K562 (cell line): Measurements from ENCODE around the gene BEST1. TPM values are rescaled to one million over a fixed set of nuclear protein-coding genes. Genes with fewer than 3 reads are reported as not detected.

Source experiments
- ARID4B ChIP-seq: sonication (generic); formaldehyde crosslinking; IDR thresholded peaks from 2 replicates; pipeline ENCODE4 v1.8.0; 2022; ENCODE audit warnings: mild to moderate bottlenecking, missing genetic modification reagents
- GATAD2B ChIP-seq: fragments of 450-650 bp; IDR thresholded peaks from 2 replicates; pipeline ENCODE4 v1.6.1; 2017; ENCODE audit warnings: mild to moderate bottlenecking, borderline replicate concordance
- HLTF ChIP-seq: fragments of 450-650 bp; IDR thresholded peaks from 2 replicates; pipeline ENCODE4 v1.6.1; 2016
- HNRNPLL ChIP-seq: fragments of 200-400 bp; formaldehyde crosslinking; IDR thresholded peaks from 2 replicates; pipeline ENCODE4 v1.6.1; 2017; ENCODE audit warnings: low read length, low read depth, mild to moderate bottlenecking; ENCODE audit not compliant: poor library complexity, severe bottlenecking
- MTA1 ChIP-seq: fragments of 450-650 bp; IDR thresholded peaks from 2 replicates; pipeline ENCODE4 v1.6.1; 2017; ENCODE audit warnings: borderline replicate concordance
- NKRF ChIP-seq: fragments of 450-650 bp; IDR thresholded peaks from 2 replicates; pipeline ENCODE4 v1.6.1; 2016; ENCODE audit warnings: borderline replicate concordance
- PTTG1 ChIP-seq: fragments of 450-650 bp; IDR thresholded peaks from 2 replicates; pipeline ENCODE4 v1.6.1; 2016; ENCODE audit warnings: low read depth, mild to moderate bottlenecking, missing genetic modification characterization, missing compliant biosample characterization
- ZBTB17 ChIP-seq: fragments of 450-650 bp; formaldehyde crosslinking; IDR thresholded peaks from 2 replicates; pipeline ENCODE4 v1.4.0; 2020; ENCODE audit warnings: mild to moderate bottlenecking
- ZNF197 ChIP-seq: fragments of 200-800 bp; sonication (Bioruptor generic); IDR thresholded peaks from 2 replicates; pipeline ENCODE4 v1.6.1; 2016; ENCODE audit warnings: low read depth, missing genetic modification characterization, missing compliant biosample characterization
- ZNF408 ChIP-seq: fragments of 250-450 bp; sonication (Bioruptor Pico); IDR thresholded peaks from 2 replicates; pipeline ENCODE4 v1.4.0; 2020; ENCODE audit warnings: low read depth, mild to moderate bottlenecking, moderate library complexity
- ZNF830 ChIP-seq: fragments of 250-450 bp; sonication (Bioruptor Pico); IDR thresholded peaks from 2 replicates; pipeline ENCODE4 v1.5.0; 2021; ENCODE audit warnings: mild to moderate bottlenecking
- polyA plus RNA-seq, 8 experiments: library from polyadenylated mRNA; depleted of rRNA in 4 of 8; stranded (reverse) in 5 of 8; unstranded in 3 of 8; fragments of >200 nt; fragmentation: Nextera tagmentation in 2 of 8; fragmentation: Illumina TruSeq in 1 of 8; extraction: Ambion mirVana in 2 of 8; extraction: Trizol in 1 of 8; gene quantifications; 2 replicates each; pipeline versions ENCODE4 v1.2.1 to v1.2.3, GENCODE V29; 2011 to 2014; ENCODE audit warnings: inconsistent platforms in 1 of 8, missing spikeins in 1 of 8
- total RNA-seq, 7 experiments: library from RNA; depleted of rRNA in 6 of 7; stranded (reverse); fragments of >200 nt in 6 of 7; fragmentation: Illumina TruSeq in 2 of 7; extraction: Trizol in 2 of 7; gene quantifications; 2 replicates each; pipeline versions ENCODE4 v1.2.1 to v1.2.3, GENCODE V29; 2011 to 2021; ENCODE audit warnings: low replicate concordance in 1 of 7
- TF ChIP-seq, protein P1 (sequence below): sonication (generic); formaldehyde crosslinking; IDR thresholded peaks from 2 replicates; pipeline ENCODE4 v1.8.0; 2023; ENCODE audit warnings: mild to moderate bottlenecking, missing genetic modification reagents

BEST1 gene
- total and polyA plus RNA-seq, 9 of the 15 experiments (the other 6 are each of a cell fraction or from before 2014, with no cell fraction given): 0.07 to 1.3 (median 0.40) TPM

DNA sequence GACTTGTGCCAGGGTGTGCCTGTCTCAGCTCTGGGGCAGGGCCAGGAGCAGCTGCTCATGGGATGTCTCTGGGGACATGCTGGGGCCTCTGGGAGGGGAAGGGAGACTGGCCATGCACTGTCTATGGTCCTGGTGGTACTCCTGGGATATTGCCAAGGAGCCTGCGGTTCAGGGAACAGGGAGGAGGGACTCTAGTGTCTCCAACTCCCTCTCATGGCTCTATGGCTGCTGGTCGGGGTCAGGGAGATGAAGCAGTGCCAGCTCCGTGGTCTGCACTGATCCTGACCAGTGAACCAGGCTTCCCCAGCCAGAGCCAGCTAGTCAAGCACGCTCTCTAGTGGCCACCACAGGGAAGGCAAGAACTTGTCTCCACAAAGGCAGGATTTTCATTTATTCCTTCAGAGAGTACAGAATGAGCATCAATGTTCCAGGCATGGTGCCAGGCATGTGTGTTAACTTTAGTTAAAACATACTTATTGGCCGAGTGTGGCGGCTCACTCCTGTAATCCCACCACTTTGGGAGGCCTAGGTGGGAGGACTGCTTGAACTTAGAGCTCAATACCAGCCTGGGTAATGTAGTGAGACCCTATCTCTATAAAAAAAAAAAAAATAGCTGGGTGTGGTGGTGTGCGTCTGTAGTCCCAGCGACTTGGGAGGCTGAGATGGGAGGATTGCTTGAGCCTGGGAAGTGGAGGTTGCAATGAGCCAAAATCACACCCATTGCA lies 2.5 kb upstream of the BEST1 start (continued):
- TF ChIP-seq GATAD2B: no peak
- no peak for TF ChIP-seq ZNF197
- TF ChIP-seq ZNF830 (CRISPR knock-in tag): no peak
- no peak for TF ChIP-seq PTTG1 (tag)
- no peak for TF ChIP-seq HNRNPLL
- TF ChIP-seq ARID4B (CRISPR knock-in tag): no peak
- 0 out of 2 replicates have a peak, but pooled peaks have one; percentile 31 for TF ChIP-seq MTA1
- no peak for TF ChIP-seq NKRF
- no peak for TF ChIP-seq ZNF408
- no peak for TF ChIP-seq HLTF
- 0 out of 2 replicates have a peak, but pooled peaks have one; percentile 49 for TF ChIP-seq ZBTB17 (CRISPR knock-in tag)
- TF ChIP-seq, protein P1, sequence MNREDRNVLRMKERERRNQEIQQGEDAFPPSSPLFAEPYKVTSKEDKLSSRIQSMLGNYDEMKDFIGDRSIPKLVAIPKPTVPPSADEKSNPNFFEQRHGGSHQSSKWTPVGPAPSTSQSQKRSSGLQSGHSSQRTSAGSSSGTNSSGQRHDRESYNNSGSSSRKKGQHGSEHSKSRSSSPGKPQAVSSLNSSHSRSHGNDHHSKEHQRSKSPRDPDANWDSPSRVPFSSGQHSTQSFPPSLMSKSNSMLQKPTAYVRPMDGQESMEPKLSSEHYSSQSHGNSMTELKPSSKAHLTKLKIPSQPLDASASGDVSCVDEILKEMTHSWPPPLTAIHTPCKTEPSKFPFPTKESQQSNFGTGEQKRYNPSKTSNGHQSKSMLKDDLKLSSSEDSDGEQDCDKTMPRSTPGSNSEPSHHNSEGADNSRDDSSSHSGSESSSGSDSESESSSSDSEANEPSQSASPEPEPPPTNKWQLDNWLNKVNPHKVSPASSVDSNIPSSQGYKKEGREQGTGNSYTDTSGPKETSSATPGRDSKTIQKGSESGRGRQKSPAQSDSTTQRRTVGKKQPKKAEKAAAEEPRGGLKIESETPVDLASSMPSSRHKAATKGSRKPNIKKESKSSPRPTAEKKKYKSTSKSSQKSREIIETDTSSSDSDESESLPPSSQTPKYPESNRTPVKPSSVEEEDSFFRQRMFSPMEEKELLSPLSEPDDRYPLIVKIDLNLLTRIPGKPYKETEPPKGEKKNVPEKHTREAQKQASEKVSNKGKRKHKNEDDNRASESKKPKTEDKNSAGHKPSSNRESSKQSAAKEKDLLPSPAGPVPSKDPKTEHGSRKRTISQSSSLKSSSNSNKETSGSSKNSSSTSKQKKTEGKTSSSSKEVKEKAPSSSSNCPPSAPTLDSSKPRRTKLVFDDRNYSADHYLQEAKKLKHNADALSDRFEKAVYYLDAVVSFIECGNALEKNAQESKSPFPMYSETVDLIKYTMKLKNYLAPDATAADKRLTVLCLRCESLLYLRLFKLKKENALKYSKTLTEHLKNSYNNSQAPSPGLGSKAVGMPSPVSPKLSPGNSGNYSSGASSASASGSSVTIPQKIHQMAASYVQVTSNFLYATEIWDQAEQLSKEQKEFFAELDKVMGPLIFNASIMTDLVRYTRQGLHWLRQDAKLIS (CRISPR knock-in tag): no peak
